Measurements from ENCODE around the gene SEMA7A.

Gene SEMA7A

DNA sequence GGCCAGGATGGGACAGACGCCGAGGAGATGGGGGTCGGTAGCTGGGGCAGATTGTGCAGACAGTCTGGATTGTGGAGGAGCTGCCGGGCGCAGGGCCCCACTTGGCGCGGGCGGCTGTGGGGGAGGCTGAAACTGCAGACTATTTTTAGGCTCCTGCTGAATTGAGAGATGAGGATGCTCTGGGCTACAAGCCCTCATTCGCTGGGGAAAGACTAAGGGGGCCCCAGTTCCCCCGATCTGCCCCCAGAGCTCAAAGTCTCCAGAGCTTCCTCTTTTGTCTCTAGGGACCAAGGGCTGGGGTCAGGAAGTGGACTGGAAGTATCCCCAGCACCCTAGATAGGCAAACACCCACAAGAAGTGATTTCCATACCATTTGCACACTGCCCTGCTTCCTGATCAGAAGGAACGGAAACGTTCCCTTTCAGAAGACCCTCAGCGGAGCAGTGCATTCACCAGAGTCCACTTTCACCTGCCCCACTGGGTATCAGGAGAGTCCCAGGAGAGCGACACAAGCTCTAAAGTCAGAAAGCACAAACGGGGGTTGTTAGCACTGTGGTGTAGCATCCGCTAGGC is 29.7 kb downstream of the SEMA7A start:
- WGBS, 2 experiments (ENCODE audit: insufficient coverage in 2 of 2): 93 to 98% methylated on average over 11 to 16 of the region's 16 CpGs
- Histone ChIP-seq H3K27ac (ENCODE audit: low read depth, low read length, severe bottlenecking) (no peak overlapping the region), H3K36me3 (ENCODE audit: control insufficient read depth, insufficient read depth, low read length) (no peaks in the 10 kb centered on the region), H3K4me1 (ENCODE audit: control insufficient read depth, insufficient read depth, low read length, poor library complexity, severe bottlenecking) (peaks cover 36% of the 10 kb centered on the region), H3K4me3 (ENCODE audit: extremely low read depth, insufficient read depth, low read length, poor library complexity, severe bottlenecking) (no peak overlapping the region), H3K9me3 (ENCODE audit: control insufficient read depth, low read length) (no peaks in the 10 kb centered on the region)

DNA sequence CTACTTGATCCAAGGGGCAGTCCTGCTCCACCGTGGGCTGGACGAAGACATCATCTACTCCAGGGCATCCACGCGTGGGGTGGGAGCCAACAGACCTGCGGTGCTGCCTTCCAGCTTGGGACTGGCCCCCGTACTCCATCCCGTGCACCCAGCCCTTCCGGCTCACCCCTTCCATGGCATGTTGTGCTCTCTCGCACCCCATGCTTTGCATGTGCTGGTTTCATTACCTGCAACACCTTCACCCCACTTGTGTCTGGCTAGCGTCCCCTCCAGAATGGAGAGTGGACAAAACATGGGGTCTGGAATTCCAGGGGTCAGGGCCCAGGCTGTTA is 30.2 kb downstream of the SEMA7A start:
- Histone ChIP-seq H3K36me3 (ENCODE audit: control insufficient read depth, insufficient read depth, low read length) (no peaks in the 10 kb centered on the region), H3K9me3 (ENCODE audit: control insufficient read depth, low read length) (no peaks in the 10 kb centered on the region), H3K27ac (ENCODE audit: low read depth, low read length, severe bottlenecking) (no peak overlapping the region), H3K4me3 (ENCODE audit: extremely low read depth, insufficient read depth, low read length, poor library complexity, severe bottlenecking) (no peak overlapping the region), H3K4me1 (ENCODE audit: control insufficient read depth, insufficient read depth, low read length, poor library complexity, severe bottlenecking) (peaks cover 30% of the 10 kb centered on the region)
- WGBS, 2 experiments (ENCODE audit: insufficient coverage in 2 of 2): 97 to 98% methylated on average over 8 to 9 of the region's 10 CpGs

DNA sequence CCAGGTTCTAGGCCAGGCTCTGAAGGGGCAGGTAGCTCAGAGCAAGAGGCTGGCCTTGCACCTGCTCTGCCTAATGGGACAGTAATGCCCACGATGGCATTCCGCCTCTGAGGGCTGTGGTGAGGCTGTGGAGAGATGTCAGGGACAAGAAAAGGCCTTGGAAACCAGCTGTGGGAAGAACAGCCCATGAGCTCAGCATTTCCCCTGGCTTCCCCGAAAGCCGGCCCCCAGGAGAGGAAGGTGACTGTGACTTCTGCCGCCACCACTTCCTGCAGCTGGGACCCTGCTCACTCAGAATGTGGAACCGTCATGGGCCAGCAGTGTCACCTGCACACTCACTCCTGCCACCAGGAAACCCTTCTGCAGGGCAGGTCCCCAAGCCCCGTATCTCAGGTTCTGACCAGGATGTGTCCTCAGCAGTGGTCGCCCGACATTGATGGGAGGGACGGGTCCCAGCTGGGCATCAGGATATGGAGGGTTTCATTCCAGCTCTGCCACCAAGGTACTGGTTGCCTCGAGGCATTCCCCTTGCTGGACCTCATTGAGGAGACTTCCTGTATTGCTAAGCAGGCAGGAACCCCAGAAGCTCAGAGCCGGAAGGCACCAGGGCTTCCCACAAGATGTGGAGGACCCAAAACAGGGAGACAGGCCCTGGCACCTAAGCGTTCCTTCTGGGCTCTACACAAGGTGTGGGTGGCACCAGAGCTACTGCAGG is 30.7 kb downstream of the SEMA7A start:
- H3K9me3 ChIP-seq (ENCODE audit: control insufficient read depth, low read length): no peaks in the 10 kb centered on the region
- no peaks in the 10 kb centered on the region for H3K36me3 ChIP-seq (ENCODE audit: control insufficient read depth, insufficient read depth, low read length)
- H3K4me1 ChIP-seq (ENCODE audit: control insufficient read depth, insufficient read depth, low read length, poor library complexity, severe bottlenecking): peaks cover 25% of the 10 kb centered on the region
- no peak overlapping the region for H3K27ac ChIP-seq (ENCODE audit: low read depth, low read length, severe bottlenecking)
- H3K4me3 ChIP-seq (ENCODE audit: extremely low read depth, insufficient read depth, low read length, poor library complexity, severe bottlenecking): no peak overlapping the region
- 92 to 93% methylated on average over 13 of the region's 13 CpGs for WGBS, 2 experiments (ENCODE audit: insufficient coverage in 2 of 2)

DNA sequence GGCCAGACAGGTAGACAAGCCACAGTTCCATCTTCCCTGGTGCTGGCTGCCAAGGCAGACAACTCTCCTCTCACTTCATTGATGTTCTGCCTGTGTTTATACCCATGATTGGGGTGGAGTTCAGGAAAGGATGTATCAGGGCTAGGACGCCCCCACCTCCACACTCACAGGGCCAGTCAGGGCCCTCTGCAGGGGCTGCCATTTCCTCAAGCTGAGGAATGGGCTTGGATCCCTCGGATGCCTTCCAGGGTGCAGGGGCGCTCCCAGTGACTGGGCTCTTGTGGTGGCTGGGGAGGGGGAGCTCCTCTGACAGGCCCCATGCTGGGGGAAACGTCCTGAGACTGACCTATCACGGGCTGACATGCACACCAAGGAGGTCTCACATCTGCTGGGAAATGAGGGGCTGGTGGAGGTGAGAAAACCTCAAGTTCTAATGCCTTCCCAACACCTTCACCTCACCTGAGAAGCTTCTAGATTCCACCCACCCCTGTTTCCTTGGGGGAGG is 31.4 kb downstream of the SEMA7A start:
- no peak overlapping the region for H3K27ac ChIP-seq (ENCODE audit: low read depth, low read length, severe bottlenecking)
- H3K4me3 ChIP-seq (ENCODE audit: extremely low read depth, insufficient read depth, low read length, poor library complexity, severe bottlenecking): no peak overlapping the region
- H3K9me3 ChIP-seq (ENCODE audit: control insufficient read depth, low read length): no peaks in the 10 kb centered on the region
- H3K4me1 ChIP-seq (ENCODE audit: control insufficient read depth, insufficient read depth, low read length, poor library complexity, severe bottlenecking): peaks cover 20% of the 10 kb centered on the region
- H3K36me3 ChIP-seq (ENCODE audit: control insufficient read depth, insufficient read depth, low read length): no peaks in the 10 kb centered on the region
- WGBS, 2 experiments (ENCODE audit: insufficient coverage in 2 of 2): 100% methylated on average over 2 of the region's 5 CpGs; no CpG with 5 or more reads in 1 of the 2 experiments

DNA sequence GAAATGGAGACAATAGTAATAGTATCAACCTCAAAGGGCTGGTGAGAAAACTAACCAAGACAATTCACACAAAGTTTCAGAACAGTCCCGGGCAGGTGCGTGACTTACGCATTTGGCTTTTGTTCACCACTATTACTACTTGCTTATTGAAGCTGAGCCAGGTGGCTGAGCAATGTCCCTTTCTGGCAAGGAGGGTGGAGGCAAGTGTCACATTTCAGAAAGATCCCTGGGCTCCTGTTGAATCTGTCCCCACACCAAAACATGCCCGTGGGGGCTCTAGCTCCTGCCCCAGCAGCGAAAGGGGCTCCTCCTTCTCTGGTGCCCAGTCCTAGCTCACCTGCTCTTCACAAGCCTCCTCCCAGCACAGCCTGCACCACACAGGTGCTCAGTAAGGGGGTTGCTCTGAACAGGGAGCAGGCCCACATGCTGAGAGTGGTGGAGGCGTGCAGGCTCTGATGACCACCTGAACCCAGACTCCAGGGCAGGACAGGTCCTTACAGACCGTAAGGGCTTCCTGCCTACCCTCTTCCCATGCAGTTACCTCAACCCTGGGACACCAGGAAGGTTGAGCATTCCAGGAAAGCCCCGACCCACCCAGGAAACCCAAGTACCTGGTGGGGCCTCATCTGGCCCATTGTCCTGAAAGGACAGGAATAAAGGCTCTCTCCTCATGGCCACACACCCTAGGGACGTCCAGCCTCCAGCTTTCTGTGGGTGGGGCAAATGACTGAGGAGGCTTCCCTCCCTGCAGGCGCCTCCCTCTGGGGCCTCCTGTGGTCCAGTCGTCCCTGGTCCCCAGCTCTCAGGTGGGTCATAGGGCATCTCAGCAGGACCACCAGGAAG is 32.6 kb downstream of the SEMA7A start:
- Histone ChIP-seq H3K4me1 (ENCODE audit: control insufficient read depth, insufficient read depth, low read length, poor library complexity, severe bottlenecking) (peaks cover 17% of the 10 kb centered on the region), H3K36me3 (ENCODE audit: control insufficient read depth, insufficient read depth, low read length) (no peaks in the 10 kb centered on the region), H3K4me3 (ENCODE audit: extremely low read depth, insufficient read depth, low read length, poor library complexity, severe bottlenecking) (no peak overlapping the region), H3K9me3 (ENCODE audit: control insufficient read depth, low read length) (no peaks in the 10 kb centered on the region), H3K27ac (ENCODE audit: low read depth, low read length, severe bottlenecking) (no peak overlapping the region)
- 75 to 87% methylated on average over 6 to 11 of the region's 11 CpGs for WGBS, 2 experiments (ENCODE audit: insufficient coverage in 2 of 2)

DNA sequence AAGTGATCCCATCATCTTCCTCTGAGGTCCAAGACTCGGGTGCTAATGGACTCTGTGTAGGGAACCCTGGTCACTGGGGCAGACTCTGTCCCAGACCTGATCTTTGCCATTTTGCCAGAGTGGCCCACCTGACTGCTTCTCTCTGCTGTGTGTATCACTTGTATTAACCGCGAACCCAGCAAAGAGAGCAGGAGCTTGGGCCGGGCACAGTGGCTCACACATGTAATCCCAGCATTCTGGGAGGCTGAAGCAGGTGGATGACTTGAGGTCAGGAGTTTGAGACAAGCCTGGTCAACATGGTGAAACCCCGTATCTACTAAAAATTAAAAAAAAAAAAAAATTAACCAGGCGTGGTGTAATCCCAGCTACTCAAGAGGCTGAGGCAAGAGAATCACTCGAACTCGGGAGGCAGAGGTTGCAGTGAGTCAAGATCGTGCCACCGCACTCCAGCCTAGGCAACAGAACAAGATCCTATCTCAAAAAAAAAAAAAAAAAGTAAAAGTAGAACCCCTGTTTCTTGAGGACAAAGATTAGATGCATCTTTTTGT is 33.4 kb downstream of the SEMA7A start:
- Histone ChIP-seq H3K9me3 (ENCODE audit: control insufficient read depth, low read length) (no peaks in the 10 kb centered on the region), H3K27ac (ENCODE audit: low read depth, low read length, severe bottlenecking) (no peak overlapping the region), H3K4me1 (ENCODE audit: control insufficient read depth, insufficient read depth, low read length, poor library complexity, severe bottlenecking) (peaks cover 14% of the 10 kb centered on the region), H3K36me3 (ENCODE audit: control insufficient read depth, insufficient read depth, low read length) (no peaks in the 10 kb centered on the region), H3K4me3 (ENCODE audit: extremely low read depth, insufficient read depth, low read length, poor library complexity, severe bottlenecking) (no peak overlapping the region)
- WGBS, 2 experiments (ENCODE audit: insufficient coverage in 2 of 2): 77 to 95% methylated on average over 4 of the region's 10 CpGs

DNA sequence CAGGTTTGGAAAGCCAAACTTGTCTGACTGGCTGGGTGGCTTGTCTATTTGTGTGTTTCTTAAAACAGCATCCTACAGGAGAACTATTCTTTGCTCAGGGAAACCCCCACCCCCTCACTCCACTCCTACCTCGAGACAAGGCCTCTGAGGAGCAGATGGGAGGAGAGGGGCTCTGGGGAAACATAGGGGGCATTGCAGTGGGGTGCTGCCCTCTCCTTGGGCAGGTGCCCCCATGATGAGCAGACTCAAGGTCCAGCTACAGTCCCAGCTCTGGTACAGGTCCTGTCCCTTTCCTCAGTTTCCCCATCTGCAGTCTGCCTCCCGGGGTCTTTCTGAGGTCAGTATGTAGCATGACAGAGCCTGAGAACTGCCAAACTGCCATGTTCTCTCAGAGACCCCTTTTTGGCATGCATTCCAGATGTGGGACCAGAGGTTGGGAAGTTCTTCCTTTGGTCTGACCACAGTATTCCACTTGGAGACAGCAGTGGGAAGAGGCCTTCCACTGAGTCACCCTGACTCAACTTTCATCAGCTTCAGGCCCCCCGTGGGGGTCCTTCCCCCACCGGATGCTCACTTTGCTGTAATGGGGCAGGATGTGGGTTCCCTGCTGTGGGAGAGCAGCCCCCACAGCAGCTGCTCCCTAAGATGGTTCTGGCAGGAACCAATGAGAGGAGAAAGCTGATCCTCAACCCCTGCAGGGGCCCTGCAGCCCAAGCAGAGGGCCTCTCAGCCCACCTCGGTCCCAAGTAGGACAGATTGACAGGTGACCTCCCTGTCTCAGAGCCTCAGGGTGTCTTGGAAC is 34.0 kb downstream of the SEMA7A start:
- Histone ChIP-seq H3K4me3 (ENCODE audit: extremely low read depth, insufficient read depth, low read length, poor library complexity, severe bottlenecking) (no peak overlapping the region), H3K36me3 (ENCODE audit: control insufficient read depth, insufficient read depth, low read length) (no peaks in the 10 kb centered on the region), H3K4me1 (ENCODE audit: control insufficient read depth, insufficient read depth, low read length, poor library complexity, severe bottlenecking) (peaks cover 14% of the 10 kb centered on the region), H3K27ac (ENCODE audit: low read depth, low read length, severe bottlenecking) (no peak overlapping the region), H3K9me3 (ENCODE audit: control insufficient read depth, low read length) (no peaks in the 10 kb centered on the region)
- 33 to 51% methylated on average over 1 to 2 of the region's 5 CpGs for WGBS, 2 experiments (ENCODE audit: insufficient coverage in 2 of 2)

DNA sequence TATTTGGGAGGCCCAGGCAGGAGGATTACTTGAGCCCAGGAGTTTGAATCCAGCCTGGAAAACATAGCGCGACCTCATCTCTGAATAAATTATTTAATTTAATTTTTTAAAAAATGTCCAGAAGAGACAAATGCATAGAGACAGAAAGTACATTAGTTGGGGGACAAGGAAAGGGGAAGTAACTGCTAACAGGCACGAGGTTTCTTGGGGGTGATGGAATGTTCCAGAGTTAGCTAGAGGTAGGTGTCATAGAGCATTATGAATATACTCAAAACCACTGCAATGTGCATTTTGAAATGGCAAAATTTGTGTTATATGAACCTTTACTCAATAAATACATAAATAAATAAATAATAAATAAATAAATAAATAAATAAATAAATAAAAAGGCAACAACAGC is 34.7 kb downstream of the SEMA7A start:
- no peak overlapping the region for H3K27ac ChIP-seq (ENCODE audit: low read depth, low read length, severe bottlenecking)

DNA sequence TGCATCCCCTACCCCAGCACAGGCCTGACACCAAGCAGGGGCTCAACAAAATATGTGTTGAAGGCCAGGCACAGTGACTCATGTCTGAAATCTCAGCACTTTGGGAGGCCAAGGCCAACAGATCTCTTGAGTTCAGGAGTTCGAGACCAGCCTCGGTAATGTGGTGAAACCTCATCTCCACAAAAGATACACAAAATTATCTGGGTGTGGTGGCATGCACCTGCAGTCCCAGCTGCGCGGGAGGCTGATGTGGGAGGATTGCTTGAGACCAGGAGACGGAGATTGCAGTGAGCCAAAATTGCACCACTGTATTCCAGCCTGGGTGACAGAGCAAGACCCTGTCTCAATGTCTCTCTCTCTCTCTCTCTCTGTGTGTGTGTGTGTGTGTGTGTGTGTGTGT is 35.6 kb downstream of the SEMA7A start:
- Histone ChIP-seq H3K4me3 (ENCODE audit: extremely low read depth, insufficient read depth, low read length, poor library complexity, severe bottlenecking) (no peak overlapping the region), H3K27ac (ENCODE audit: low read depth, low read length, severe bottlenecking) (no peak overlapping the region), H3K4me1 (ENCODE audit: control insufficient read depth, insufficient read depth, low read length, poor library complexity, severe bottlenecking) (peaks cover 14% of the 10 kb centered on the region), H3K36me3 (ENCODE audit: control insufficient read depth, insufficient read depth, low read length) (no peaks in the 10 kb centered on the region), H3K9me3 (ENCODE audit: control insufficient read depth, low read length) (no peaks in the 10 kb centered on the region)
- WGBS, 2 experiments (ENCODE audit: insufficient coverage in 2 of 2): 94% methylated on average over 2 of the region's 5 CpGs; no CpG with 5 or more reads in 1 of the 2 experiments

More for the DNA sequence above, 34.7 kb downstream of the SEMA7A start:
- no CpG with 5 or more reads among the region's 3 CpGs for WGBS, 2 experiments (ENCODE audit: insufficient coverage in 2 of 2)
- Histone ChIP-seq H3K9me3 (ENCODE audit: control insufficient read depth, low read length) (no peaks in the 10 kb centered on the region), H3K4me3 (ENCODE audit: extremely low read depth, insufficient read depth, low read length, poor library complexity, severe bottlenecking) (no peak overlapping the region), H3K36me3 (ENCODE audit: control insufficient read depth, insufficient read depth, low read length) (no peaks in the 10 kb centered on the region), H3K4me1 (ENCODE audit: control insufficient read depth, insufficient read depth, low read length, poor library complexity, severe bottlenecking) (peaks cover 14% of the 10 kb centered on the region)
